Inflammatory macrophage treated with lipopolysaccharide for 1 hour (primary cell): ENCODE data around the gene SLC6A19.
"Not testable (repeated sequence)": the region's sequence is repeated elsewhere in the genome, so short reads cannot be mapped to it uniquely, and the experiment has no call there.

Experiments used
- DNase-seq, 2 donors: peaks; one replicate each; pipeline ENCODE4 v3.0.0-alpha.2; 2020 to 2022

SLC6A19 gene

DNA sequence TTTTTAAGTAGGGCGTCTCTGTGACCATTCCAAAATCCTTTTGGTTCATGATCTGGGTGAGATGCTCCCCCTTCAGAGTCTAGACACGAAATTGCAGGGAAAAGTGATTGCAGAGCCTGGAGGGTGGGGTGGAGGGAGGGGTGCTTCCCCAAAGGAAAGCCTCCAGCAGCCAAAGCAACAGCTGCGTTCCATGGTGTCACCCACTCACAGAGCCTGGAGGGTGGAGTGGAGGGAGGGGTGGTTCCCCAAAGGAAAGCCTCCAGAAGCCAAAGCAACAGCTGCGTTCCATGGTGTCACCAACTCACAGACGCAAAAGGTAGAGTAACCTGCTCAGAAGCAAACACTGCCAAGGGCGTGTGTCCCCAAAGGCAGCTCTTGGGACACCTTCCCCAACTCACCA is 46.4 kb downstream of the SLC6A19 start:
- no peak for DNase-seq

DNA sequence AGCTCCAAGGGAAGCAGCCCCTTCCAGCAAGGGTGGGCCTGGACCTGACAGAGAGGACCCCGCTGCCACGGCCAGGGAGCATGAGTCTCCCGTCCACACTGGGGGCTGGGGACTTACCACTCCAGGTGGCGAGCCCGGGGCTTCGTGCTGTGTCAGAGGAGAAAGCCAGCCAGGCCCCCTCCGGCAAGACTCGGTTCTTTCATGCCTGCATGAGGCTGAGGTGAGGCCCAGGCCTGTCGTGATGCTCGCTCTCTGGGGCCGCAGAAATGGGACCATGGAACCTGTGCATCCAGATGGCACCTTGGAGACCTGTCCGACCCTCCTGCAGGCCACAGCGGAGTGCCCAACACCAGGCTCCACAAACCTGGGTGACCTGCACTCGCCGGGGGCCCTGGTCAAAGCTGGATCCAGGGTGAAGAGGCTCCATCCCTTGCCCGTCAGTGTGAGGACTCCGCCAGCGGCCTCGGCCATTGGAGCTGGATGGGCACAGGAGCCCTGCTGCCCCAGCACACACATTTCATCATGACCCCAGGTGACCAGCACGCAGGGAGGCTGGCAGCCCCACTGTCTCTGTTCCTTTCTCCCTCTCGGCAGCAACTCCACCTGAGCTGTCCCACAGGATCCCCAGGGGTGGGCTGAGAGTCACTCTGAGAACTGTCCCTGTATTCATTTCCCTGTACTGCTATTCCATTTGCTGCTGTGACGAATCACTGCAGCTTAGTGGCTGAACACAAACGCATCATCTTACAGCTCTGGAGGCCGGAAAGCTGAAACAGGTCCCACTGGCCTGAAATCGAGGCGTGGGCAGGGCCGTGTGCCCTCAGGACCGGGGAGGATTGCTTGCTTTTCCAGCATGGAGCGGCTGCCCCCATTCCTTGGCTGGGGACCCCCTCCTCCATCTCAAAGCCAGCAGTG is 48.2 kb downstream of the SLC6A19 start:
- DNase-seq: no peak

DNA sequence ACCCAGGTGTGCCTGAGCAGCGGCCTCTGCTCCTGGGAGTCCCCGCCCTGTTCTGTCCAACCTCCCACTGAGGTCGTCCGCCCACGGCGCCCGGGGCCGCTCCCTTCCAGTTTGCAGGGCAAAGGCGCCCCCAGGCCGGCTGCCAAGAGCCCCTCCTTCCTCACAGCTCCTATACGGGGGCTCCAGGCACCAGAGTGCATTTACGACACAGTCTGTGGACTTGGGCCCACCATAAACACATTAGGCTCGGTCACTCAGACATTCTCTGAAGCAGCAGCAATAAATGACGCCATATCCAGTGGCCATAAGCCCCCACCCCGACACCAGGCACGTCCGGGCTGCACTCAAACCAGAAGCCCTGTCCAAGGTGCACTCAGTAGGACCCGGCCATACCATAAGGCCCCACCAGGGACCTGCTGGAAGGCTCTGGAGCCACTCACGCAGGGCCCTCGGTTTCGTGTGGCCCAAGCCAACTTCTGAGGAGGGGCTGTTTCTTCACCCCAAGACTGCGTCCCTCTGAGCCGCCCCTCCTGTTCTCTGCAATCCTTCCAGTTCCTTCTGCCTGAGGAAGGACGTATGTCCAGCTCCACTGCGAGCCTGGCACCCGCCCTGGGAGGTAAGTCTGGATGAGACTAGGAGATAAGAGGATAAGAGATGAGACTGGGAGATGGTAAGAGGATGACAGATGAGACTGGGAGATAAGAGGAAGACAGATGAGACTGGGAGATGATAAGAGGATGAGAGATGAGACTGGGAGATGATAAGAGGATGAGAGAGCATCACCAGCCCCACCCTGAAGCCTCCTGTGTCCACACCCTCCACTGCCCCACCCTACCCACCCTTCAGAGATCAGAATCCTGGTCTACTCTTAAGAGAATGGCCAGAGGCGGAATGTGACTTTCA is 50.5 kb downstream of the SLC6A19 start:
- no peak for DNase-seq

DNA sequence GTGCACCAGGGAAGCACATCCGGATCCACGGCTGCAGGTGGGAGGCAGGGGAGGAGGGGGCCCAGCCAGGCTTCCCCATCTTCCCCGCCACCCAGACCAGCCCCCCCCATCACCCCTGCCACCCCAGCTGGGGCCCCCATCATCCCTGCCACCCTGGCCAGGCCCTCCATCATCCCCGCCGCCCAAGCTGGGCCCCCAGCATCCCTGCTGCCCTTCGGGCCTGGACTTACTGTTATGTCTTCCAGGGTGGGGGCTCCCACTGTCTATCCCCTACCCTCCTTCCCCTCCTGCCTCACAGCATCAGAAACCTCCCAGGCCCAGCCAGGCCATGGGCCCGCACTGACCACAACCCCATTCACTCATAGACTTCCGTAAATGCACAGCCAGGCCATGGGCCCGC is 51.3 kb downstream of the SLC6A19 start:
- no peak for DNase-seq

DNA sequence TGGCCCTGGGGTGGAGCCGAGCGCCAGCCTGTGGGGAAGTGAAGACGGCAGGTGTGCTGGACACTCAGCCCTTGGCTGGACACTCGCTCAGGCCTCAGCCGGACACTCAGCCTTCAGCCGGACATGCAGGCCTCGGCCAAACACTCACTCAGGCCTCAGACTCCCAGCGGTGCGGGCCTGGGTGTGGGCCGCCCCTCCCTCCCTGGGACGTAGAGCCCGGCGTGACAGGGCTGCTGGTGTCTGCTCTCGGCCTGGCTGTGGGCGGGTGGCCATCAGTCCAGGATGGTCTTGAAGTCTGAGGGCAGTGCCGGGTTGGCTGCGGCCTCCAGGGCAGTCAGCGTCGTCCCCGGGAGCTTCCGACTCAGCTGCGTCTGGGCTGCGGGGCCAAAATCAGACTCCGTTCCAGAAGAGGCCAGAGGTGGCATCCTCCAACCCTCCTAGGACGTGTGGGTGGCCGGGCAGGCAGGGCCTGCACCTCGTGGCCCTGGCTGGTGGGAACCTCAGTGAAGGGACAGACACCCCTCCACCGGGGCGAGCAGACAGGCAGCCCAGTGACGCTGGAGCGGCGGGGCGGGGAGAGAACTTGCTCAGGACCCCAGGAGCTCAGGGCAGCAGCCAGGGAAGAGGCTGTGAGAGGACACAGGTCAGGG is 52.2 kb downstream of the SLC6A19 start:
- no peak for DNase-seq

DNA sequence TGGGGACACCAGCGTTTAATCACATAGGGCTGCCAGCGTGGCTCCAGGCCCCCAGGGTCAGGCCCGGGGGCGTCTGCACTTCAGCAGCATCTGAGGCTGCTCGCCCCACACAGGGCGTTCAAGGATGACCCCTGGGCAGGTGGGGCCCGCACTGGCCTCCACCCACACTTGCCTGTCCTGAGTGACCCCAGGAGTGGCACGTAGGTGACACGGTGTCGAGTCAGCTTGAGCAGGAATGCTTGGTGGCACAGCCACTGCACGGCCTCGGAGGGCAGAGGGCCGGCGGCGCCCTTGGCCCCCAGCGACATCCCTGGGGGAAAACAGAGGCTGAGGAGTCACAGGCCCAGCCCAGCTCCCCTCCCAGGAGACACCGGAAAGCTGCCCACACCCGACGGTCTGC is 52.8 kb downstream of the SLC6A19 start:
- DNase-seq: no peak

DNA sequence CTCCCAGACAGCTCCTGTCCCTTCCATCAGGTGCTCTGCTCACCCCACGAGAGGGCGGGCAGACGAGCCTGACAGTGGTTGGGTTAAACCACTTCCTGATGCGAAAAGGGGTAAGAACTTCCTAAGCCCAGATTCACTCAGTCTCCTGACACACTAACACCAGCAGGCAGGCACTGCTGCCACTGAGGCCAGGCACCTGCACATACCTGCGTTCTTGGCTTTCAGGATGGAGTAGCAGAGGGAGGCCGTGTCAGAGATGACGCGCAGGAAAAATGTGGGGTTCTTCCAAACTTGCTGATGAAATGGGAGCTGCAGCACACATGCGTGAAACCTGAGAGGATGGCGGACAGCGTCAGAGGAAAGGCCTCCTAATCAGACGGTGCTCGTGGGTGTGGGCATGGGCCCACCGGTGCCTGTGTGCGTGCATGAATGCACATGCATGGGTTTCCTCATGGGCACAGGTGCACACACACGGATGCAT is 53.7 kb downstream of the SLC6A19 start:
- DNase-seq: no peak

DNA sequence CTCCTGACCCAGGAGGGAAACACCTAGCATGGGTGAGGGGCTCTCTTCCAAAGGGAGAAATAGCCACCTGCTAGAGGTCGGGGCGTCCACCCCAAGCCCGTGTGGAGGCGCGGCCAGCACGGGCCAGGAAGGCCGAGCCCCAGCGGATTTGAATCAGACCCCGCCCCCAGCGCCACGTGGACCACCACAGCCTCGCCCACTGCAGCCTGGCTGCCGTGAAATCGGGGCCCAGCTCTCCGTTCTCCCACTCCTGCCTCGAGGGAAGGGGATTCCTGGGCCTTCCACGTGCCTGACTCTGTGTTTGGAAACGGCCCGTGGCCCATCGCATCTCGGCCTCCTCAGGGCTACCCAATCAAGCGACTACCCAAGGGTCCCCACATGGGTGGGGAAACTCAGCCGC is 55.4 kb downstream of the SLC6A19 start:
- no peak for DNase-seq

DNA sequence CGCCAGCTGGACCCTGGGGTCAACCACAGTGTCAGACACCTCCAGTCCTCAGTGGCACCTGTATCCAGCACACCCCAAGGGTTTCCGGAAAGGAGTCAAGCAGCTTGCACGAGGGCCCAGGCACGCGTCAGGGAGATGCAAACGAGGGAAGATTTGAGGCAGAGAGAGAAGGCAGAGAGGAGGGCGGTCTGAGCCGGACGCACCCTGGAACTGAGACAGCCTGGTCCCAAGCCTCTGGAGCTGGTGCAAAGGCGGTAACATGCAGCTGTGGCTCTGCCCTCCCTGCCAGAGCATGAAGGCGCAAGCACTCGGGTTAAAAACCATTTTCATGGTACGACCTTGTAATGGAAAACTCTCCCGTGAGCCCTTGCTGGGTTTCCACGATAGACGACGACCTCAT is 56.0 kb downstream of the SLC6A19 start:
- DNase-seq: no peak

DNA sequence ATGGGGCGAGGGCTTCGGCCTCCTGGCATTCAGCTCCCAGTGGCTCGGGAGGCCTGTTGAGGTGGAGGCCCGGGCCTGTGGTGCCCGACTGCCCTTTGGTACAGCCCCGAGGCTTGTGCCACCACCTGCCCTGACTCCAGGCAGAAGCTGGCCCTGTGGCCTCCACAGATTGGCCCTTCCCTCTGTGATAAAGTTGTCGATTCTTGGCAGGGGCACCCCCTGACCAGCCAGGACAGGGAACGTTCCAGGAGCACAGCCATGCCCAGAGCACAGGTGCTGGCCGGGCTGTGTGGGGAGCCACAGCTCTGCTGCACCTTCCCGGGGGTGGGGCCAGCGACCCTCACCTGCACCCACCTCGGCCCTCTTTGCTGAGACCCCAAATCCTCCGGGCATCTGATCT is 56.4 kb downstream of the SLC6A19 start:
- no peak for DNase-seq

DNA sequence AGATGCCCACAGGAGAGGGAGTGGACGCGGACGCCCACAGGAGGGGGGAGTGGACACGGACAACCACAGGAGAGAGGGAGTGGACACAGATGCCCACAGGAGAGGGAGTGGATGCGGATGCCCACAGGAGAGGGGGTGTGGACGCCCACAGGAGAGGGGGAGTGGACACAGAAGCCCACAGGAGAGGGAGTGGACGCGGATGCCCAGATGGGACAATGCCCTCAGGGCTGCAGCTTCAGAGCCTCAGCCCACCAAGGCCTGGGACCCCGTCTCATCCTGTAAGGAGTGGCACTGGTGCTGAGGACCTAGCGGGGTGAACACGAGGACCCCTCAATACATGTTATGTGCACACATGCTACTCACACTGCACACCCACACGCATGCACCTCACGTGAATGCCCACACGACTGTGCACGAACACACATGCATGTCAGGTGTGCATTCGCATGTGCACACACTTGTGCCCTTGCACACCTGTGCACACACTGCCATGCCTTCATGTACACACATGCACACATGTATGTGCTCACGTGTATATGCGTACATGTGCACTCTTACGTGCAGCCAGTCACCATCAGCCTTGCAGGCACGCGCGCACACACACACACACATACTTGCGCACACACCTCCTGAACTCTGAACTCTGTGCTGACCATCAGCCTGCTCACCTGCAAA is 58.5 kb downstream of the SLC6A19 start:
- no peak for DNase-seq

DNA sequence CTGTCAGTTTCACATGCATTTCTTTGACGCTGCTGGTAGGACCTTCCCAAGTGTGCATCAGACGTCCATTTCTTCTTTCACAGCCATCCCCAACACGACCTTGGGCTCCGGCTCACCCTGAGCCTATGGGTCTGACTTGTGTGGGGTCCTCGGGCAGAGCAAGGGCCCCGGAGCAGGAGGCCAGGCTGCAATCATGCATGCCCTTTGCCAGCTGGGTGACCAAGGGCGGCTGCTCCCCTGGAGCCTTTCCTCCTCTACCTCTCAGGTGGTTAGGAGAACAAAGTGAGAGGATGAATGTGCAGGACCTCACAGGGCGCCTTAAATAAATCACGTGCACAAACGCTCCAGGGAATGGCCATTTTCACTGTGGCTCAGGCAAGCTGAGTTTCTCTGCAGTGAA is 60.2 kb downstream of the SLC6A19 start:
- no peak for DNase-seq

DNA sequence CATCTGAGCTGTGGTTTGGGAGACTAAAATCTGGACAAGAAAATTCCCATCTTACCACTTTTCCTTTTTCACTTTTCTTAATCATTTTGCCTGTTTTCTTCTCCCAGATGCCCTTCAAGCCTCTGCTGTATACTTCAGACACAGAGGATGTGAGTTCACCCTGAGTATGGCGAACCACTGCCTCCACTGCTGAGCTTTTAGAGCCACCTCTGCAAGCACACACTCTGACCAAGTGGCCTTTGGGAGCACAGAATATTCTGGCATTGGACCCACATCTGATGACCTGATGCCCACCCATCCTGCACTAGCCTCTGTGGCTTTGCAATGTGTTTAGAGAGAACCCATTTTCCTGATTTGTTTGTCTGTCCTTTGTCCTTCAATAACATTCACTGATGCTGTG is 61.0 kb downstream of the SLC6A19 start:
- no peak for DNase-seq

DNA sequence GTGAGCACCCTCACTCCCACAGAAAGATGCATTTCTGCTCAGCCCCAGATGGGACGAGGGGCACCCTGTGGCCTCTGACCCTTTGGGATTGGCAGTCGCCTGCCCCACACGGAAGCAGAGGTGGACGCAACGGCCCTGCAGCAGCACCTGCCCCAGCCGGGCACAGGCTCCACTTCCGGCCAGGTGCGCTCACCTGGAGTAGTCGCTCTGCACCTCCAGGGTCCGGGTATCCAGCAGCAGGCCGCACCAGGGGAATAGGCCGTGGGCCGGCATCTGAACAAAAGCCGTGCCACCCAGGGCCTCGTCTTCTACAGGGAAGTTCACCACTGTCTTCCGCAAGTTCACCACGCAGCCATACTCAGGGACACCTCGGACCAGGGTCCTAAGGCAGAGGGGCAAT is 62.8 kb downstream of the SLC6A19 start:
- DNase-seq: no peak

DNA sequence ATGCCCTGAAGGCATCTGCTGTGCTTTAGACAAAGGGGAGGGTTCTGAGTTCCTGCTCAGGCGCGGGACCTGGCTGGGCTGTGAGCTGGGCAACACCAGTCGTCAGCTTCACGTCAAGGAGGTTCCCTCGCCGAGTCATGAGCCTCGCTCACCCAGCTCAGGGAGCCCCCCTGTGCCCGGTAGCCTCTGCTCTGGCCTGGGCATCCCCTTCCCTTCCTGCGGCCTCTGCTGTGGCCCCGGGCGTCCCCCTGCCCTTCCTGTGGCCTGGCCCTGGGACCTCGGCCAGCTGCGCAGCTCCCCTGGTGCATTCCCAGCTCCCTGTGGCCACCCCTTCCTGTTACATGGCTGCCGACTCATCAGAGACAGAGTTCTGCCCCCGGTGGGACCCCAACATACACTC is 63.6 kb downstream of the SLC6A19 start:
- no peak for DNase-seq

DNA sequence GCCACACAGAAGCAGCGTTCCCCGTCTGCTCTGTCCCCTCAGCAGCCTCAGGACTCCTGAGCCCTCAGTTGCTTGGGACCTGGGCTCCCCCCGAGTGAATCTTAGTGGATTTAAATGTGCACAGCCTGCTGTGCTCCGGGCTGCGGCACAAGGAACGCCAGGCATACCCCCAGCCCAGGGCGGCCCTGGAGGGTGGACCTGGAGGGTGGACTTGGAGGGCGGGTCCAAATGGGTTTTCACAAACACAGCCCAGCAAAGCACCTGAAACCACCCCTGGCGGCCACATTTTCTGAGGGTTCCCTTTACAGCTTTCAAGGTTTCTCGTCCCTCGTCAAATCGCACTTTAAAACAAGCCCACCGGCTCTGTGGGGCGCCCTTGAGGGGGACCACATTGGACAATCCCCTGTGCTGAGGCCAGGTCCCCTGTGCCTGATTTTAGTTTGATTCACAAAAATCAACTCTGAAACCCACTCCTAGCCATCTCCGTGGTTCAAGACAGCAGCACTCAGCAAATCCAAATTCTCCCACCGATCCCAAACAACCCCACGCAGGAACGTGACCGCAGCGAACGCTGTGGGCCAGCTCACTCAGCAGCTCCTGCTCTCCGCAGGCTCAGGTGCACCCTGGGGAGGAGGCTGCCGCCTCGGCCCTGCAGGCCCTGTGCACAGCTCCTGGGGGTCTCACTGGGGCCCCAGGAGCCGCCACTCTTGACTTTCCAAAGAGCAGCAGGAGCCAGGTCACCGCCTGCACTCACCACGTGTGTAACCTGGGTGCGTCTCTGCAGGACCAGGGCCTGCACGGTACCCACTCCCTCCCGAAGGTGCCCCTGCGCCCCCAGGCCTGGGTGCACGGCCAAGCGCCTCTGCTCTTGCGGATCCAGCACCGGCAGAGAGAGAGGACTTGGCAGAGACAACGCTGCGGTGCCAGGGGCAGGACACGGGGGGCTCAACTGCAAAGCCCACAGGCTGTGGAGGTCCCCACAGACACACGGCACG is 64.4 kb downstream of the SLC6A19 start:
- no peak for DNase-seq

DNA sequence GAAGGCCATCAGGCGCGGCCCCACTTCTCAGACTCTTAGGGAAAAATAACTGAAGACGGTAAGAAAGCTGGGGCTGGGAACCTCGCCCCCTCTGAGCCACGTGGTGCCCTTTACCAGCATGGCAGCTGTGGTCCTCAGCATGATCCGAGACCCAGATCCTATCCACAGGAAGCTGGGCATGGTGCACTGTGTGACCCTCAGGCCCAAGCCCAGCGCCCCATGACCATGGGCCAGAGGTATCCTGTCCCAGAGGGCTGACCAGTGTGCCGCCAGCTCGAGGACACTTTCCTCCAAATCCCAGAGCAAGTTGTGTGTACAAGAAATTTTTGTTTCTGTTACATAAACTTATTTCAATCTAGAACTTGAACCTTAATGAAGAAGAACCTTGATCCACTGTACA is 65.4 kb downstream of the SLC6A19 start:
- DNase-seq: no peak

DNA sequence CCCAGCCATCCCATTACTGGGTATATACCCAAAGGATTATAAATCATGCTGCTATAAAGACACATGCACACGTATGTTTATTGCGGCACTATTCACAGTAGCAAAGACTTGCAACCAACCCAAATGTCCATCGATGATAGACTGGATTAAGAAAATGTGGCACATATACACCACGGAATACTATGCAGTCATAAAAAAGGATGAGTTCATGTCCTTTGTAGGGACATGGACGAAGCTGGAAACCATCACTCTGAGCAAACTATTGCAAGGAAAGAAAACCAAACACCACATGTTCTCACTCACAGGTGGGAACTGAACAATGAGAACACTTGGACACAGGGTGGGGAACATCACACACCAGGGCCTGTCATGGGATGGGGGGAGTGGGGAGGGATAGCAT is 66.1 kb downstream of the SLC6A19 start:
- DNase-seq: not testable (repeated sequence)

DNA sequence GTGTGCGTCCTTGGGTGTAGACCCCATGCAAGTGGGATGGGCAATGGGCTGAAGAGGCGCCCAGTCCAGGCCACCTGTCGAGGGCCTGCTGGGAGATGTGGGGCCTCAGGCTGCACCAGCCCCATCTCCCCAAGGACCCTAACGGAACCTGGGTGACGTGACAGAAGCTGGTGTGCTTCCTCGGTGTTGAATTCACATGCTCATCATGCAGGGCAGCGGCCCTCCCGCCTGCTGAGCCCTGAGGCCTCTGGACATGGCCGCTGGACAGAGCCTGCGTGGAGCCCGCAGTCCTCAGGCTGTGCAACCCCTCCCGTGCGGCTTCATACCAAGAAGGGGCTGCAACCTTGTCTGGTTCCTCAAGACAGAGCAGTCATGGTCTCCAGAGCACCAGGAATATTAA is 66.7 kb downstream of the SLC6A19 start:
- no peak for DNase-seq

DNA sequence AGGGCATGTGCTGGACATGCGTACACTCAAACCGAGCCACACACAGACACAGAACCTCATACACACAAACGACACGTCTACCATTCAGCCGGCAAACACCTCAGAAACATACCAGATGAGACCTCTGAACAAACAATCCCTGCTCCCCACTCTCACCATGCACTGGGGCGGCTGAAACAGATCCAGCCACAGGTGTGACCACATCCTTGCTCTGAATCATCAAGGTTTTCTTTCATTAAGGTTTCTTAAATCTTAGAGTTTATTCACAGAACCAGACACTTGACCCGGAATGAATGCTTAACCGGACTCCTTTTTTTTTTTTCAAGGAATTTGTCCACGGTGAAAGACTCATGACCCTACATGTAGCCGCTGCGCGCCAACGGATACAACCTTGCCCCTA is 67.3 kb downstream of the SLC6A19 start:
- no peak for DNase-seq

DNA sequence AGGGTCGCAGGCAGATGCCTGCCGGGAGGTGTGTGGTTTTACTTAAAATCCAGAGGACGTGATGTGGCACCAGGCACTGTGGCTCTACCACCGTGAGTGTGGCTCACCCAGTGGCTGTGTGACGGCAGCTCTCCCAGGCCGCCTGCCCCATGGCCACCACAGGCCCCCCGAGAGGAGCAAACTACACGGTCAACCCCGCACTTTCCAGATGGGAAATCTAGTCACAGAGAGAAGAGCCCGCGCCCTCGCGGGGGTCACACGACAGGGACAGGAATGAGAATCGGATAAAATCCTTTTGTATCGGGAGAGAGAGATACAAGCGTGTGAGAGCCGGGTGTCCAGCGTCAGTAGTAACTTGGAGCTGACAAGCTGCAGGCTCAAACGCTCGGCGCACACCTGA is 69.0 kb downstream of the SLC6A19 start:
- no peak for DNase-seq
